Vagina (tissue), 2 donors: ENCODE data around the gene BSN. TPM values are rescaled to one million over a fixed set of nuclear protein-coding genes. Genes with fewer than 3 reads are reported as not detected.

Experiments
- DNase-seq, 2 donors: peaks; one replicate each; pipeline ENCODE4 v3.0.0-alpha.2; 2017; ENCODE audit errors: extremely low spot score in 2 of 2
- H3K27ac ChIP-seq: fragments of 200-600 bp; sonication (generic); one replicate; pipeline ENCODE4 v1.5.1; 2019
- H3K27me3 ChIP-seq: fragments of 200-600 bp; sonication (generic); one replicate; pipeline ENCODE4 v1.5.1; 2019
- H3K36me3 ChIP-seq, 2 donors: fragments of 200-600 bp; sonication (generic); one replicate each; pipeline ENCODE4 v1.5.1; 2017 to 2019
- H3K4me1 ChIP-seq: fragments of 200-600 bp; sonication (generic); one replicate; pipeline ENCODE4 v1.5.1; 2019
- H3K4me3 ChIP-seq, 2 donors: fragments of 200-600 bp; sonication (generic); 1 replicate in 1 of 2; 2 replicates in 1 of 2; pipeline ENCODE4 v1.5.1; 2016 to 2019
- H3K9me3 ChIP-seq: fragments of 200-600 bp; sonication (generic); one replicate; pipeline ENCODE4 v1.5.1; 2019
- CTCF ChIP-seq, 3 experiments: fragments of 450-650 bp in 2 of 3; fragments of 200-600 bp in 1 of 3; sonication (generic) in 1 of 3; IDR thresholded peaks; one replicate each; pipeline ENCODE4 v1.5.1; 2017 to 2019; ENCODE audit warnings: antibody characterized with exemption in 3 of 3, mild to moderate bottlenecking in 2 of 3, moderate library complexity in 2 of 3
- POLR2A ChIP-seq, 2 donors: fragments of 450-650 bp; IDR thresholded peaks; one replicate each; pipeline ENCODE4 v1.6.1; 2017; ENCODE audit warnings: antibody characterized with exemption in 2 of 2, mild to moderate bottlenecking in 2 of 2, moderate library complexity in 2 of 2
- POLR2AphosphoS5 ChIP-seq, 2 donors: sonication (generic); formaldehyde crosslinking; IDR thresholded peaks; one replicate each; pipeline ENCODE4 v1.9.0; 2017; ENCODE audit warnings: antibody characterized with exemption in 2 of 2, mild to moderate bottlenecking in 2 of 2, low read depth in 1 of 2; ENCODE audit not compliant: insufficient read depth in 1 of 2
- intact Hi-C: fragments of 100-400 bp; cut with DNase I; formaldehyde crosslinking; loops from one replicate; pipeline ENCODE4 v1.15.1; 2023
- total RNA-seq: library from RNA; depleted of rRNA; stranded (reverse); fragments of >200 nt; gene quantifications from one replicate; pipeline ENCODE4 v1.2.3, GENCODE V29; 2016

BSN gene
- total RNA-seq, 1 donor from 2014 or later, result 0.74 TPM

- Histone ChIP-seq H3K27me3 (no peaks in the 10 kb centered on the region), H3K27ac (no peak overlapping the region), H3K4me1 (no peaks in the 10 kb centered on the region), H3K9me3 (no peaks in the 10 kb centered on the region), H3K36me3 (peaks cover 0 to 50% of the 10 kb centered on the region in 2 donors), H3K4me3 (no peak overlapping the region)
- intact Hi-C loops, result no loop called here
- TF ChIP-seq POLR2A (IDR thresholded peaks at IDR 0.05) (no peak), POLR2AphosphoS5 (IDR thresholded peaks at IDR 0.05; ENCODE audit: insufficient read depth in 1 of 2, low read depth in 1 of 2) (no peak), CTCF (IDR thresholded peaks at IDR 0.05) (no peak)
- no peak for DNase-seq
Observed at GRCh38 chr3:49702672-49703071, 148.4 kb downstream of the BSN start.

- H3K27me3 ChIP-seq, result no peaks in the 10 kb centered on the region
- H3K4me1 ChIP-seq, result no peaks in the 10 kb centered on the region
- no peak overlapping the region for H3K4me3 ChIP-seq
- TF ChIP-seq POLR2A (IDR thresholded peaks at IDR 0.05) (no peak), CTCF (IDR thresholded peaks at IDR 0.05) (peak; percentile 7 to 67 (median 56))
- peaks cover 0 to 42% of the 10 kb centered on the region in 2 donors for H3K36me3 ChIP-seq
- H3K9me3 ChIP-seq, result no peaks in the 10 kb centered on the region
- intact Hi-C loops, result no loop called here
- H3K27ac ChIP-seq, result no peak overlapping the region
- no peak for DNase-seq
Observed at GRCh38 chr3:49703443-49703927, 149.2 kb downstream of the BSN start.

DNA sequence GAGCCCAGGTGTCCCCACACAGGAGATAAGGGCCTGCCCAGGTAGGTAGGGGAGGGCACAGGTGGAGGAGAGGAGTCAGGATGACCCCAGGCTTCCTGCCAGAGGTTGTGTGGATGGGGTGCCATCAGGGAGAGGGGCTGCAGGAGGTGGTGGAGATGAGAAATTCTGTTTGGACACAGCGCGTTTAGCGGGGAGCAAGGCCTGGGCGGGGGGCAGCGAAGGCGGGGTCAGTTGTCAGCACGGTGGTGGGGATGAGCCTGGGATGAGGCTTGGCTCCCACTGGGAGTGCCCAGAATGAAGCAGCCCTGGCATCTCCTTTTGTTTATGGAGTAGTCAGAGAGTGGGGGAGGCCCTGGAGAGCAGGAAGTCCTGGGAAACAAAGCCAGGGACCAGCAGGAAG, 149.7 kb downstream of the BSN start:
- Histone ChIP-seq H3K4me3 (no peak overlapping the region), H3K27me3 (no peaks in the 10 kb centered on the region), H3K4me1 (no peaks in the 10 kb centered on the region), H3K9me3 (no peaks in the 10 kb centered on the region), H3K36me3 (peaks cover 0 to 41% of the 10 kb centered on the region in 2 donors), H3K27ac (no peak overlapping the region)
- DNase-seq, result no peak
- intact Hi-C loops, result no loop called here
- TF ChIP-seq POLR2A (IDR thresholded peaks at IDR 0.05), result no peak
- no peak for TF ChIP-seq POLR2AphosphoS5 (IDR thresholded peaks at IDR 0.05; ENCODE audit: insufficient read depth in 1 of 2, low read depth in 1 of 2)
- TF ChIP-seq CTCF (IDR thresholded peaks at IDR 0.05), result no peak

GRCh38 chr3:49704629-49705028, 150.4 kb downstream of the BSN start:
- Histone ChIP-seq H3K27ac (no peak overlapping the region), H3K4me3 (no peak overlapping the region), H3K4me1 (no peaks in the 10 kb centered on the region), H3K9me3 (no peaks in the 10 kb centered on the region), H3K36me3 (peaks cover 0 to 41% of the 10 kb centered on the region in 2 donors), H3K27me3 (no peaks in the 10 kb centered on the region)
- DNase-seq, result no peak
- intact Hi-C loops, result no loop called here
- no peak for TF ChIP-seq POLR2A (IDR thresholded peaks at IDR 0.05)
- TF ChIP-seq CTCF (IDR thresholded peaks at IDR 0.05), result no peak
- no peak for TF ChIP-seq POLR2AphosphoS5 (IDR thresholded peaks at IDR 0.05; ENCODE audit: insufficient read depth in 1 of 2, low read depth in 1 of 2)

- intact Hi-C loops, result no loop called here
- H3K27me3 ChIP-seq, result no peaks in the 10 kb centered on the region
- H3K36me3 ChIP-seq, result peaks cover 0 to 41% of the 10 kb centered on the region in 2 donors
- H3K4me1 ChIP-seq, result no peaks in the 10 kb centered on the region
- H3K9me3 ChIP-seq, result no peaks in the 10 kb centered on the region
- no peak overlapping the region for H3K27ac ChIP-seq
- no peak overlapping the region for H3K4me3 ChIP-seq
- TF ChIP-seq POLR2A (IDR thresholded peaks at IDR 0.05) (no peak), CTCF (IDR thresholded peaks at IDR 0.05) (no peak), POLR2AphosphoS5 (IDR thresholded peaks at IDR 0.05; ENCODE audit: insufficient read depth in 1 of 2, low read depth in 1 of 2) (no peak)
- DNase-seq, result no peak
Observed at GRCh38 chr3:49705390-49705960, 151.2 kb downstream of the BSN start.
